NCI-H524 treated with DMSO at 0.1 percent for 48 hours (cell line): ENCODE data around the gene LCT.

Source experiments
- DNase-seq: peaks from one replicate; lab custom pipeline; 2025; lab: John Stamatoyannopoulos, UW

LCT gene

DNA sequence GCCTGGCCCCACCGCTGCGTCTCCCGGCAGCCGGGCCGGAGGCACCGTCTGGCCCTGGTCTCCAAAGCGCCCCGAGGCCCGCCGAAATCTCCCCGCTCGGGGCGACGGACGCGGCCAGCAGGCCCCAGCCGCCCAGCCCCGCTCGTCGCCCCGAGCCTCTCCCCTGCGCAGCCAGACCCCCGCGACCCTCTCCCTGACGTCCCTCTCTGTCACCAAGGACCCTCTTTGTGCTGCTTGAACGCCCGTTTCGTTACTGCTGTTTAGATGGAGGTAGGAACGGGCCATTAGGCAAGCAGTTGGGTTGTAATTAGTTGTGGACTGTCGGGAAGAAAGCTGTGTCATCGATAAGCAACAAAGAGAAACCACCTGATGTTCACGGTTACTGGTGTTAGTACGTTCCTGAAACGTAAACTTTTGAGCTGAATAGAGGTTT lies 94.6 kb downstream of the LCT start:
- DNase-seq, result peak; percentile 13

- DNase-seq, result peak; percentile 94
Observed at GRCh38 chr2:135741395-135742324, 95.3 kb downstream of the LCT start, which contains the start of gene UBXN4. TSS of gene UBXN4 (plus strand) at chr2:135741855. CDS start at chr2:135741930, 75 bp downstream.

GRCh38 chr2:135741043-135741394 lies 96.0 kb downstream of the LCT start:
- DNase-seq, result no peak

DNA sequence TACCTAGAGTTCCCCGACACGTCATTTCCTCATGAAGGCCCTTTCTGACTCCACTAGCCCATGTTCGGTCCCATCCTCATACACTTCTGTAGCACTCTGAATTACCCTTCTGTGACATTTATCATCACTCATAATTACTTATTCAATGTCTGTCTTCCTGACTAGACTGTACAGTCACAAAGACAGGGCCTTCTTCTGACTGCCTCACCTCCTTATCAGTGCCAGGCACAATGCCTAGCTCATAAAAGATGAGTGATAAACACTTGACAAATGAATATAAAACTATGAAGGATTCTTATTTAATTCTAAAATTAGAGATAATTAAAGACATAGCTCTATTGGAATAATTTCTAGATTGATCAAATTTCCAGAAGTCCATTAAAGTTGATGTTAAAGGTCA lies 96.8 kb downstream of the LCT start:
- DNase-seq, result no peak
